HUES6 (cell line): Measurements from ENCODE around the gene METTL25B.

ENCODE experiments used
- H3K27ac ChIP-seq: 2 replicates; pipeline ENCODE4 v1.7.0; 2013; ENCODE audit warnings: low read depth, mild to moderate bottlenecking, low read length, inconsistent platforms
- H3K27me3 ChIP-seq: 2 replicates; pipeline ENCODE4 v1.6.1; 2013; ENCODE audit warnings: low read length; ENCODE audit not compliant: control insufficient read depth, insufficient read depth
- H3K36me3 ChIP-seq: 2 replicates; pipeline ENCODE4 v1.6.1; 2013; ENCODE audit warnings: low read length; ENCODE audit not compliant: control insufficient read depth, insufficient read depth
- H3K4me1 ChIP-seq: 2 replicates; pipeline ENCODE4 v1.6.1; 2013; ENCODE audit warnings: low read length; ENCODE audit not compliant: control insufficient read depth, insufficient read depth
- H3K4me3 ChIP-seq: 2 replicates; pipeline ENCODE4 v1.5.1; 2013; ENCODE audit warnings: low read depth, low read length
- H3K9ac ChIP-seq: one replicate; pipeline ENCODE4 v1.6.1; 2013; ENCODE audit warnings: mild to moderate bottlenecking, low read length
- H3K9me3 ChIP-seq: 2 replicates; pipeline ENCODE4 v1.6.1; 2013; ENCODE audit warnings: low read depth, low read length; ENCODE audit not compliant: control insufficient read depth, insufficient read depth

METTL25B gene

DNA sequence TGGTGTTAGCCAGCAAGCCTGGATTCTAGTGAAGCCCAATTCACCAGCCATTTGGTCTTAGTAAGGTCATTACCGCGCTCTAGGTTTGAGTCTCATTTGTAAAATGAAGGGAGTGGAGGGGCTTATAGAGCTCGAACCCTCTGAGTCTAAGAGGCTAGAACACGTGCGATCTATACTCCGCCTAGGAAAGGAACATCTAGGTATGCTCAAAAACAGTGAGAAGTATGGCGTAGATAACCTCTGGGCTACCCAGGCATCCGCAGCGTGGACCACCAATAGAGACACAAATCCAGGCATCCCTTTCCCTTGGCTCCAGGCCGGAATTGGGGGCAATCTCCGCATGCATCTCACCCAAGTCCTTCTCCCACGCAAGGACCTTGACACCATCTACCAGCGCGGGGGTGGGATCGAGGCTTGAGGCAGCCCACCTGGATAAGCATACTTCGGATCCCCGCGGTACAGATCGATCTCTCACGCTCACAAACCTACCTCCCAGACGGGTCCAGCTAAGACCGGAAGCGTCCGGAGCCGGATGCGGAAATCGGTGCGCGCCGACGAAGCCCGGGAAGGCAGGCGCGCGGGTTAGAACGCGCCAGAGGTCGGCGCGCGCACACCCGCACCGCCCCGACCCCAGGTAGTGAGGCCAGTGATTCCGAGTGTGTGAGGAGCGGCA lies at the start of gene METTL25B:
METTL25B (plus strand) TSS at position 544 of the 673 bp plus-strand sequence. CDS start 636 bp downstream, outside the sequence.
- peak within 1 kb of the TSS; percentile 89 for H3K9ac ChIP-seq
- H3K27me3 ChIP-seq: no peaks in the 10 kb centered on the region
- H3K36me3 ChIP-seq: peaks cover 26% of the 10 kb centered on the region
- peak within 1 kb of the TSS; percentile 94 for H3K4me3 ChIP-seq
- peak within 1 kb of the TSS; percentile 37; the same call in 1 of the 2 replicates for H3K27ac ChIP-seq
- H3K9me3 ChIP-seq: no peaks in the 10 kb centered on the region
- H3K4me1 ChIP-seq: peaks cover 20% of the 10 kb centered on the region

DNA sequence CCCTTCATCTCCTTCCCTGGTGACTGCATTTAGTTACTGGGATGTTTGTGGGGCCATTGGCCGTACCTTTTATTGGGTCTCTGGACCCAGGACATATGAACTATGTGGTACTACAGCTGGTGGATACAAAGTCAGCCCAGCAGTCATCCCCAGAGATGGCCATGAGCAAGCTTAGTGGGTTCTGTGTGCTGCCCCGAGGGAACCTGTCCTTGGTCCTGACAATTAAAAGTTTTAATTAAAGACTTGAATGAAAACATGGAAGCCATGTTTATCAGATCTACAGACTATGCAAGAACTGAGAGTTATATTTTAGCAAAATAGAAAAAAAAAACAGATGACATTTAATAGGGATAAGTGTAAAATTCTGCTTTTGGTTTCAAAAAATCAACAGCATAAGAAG lies 48.2 kb upstream of the METTL25B start:
- H3K36me3 ChIP-seq: peaks cover 4% of the 10 kb centered on the region
- H3K27ac ChIP-seq: no peak overlapping the region
- H3K27me3 ChIP-seq: no peaks in the 10 kb centered on the region
- no peak overlapping the region for H3K9ac ChIP-seq
- peaks cover 25% of the 10 kb centered on the region for H3K4me1 ChIP-seq
- no peak overlapping the region for H3K4me3 ChIP-seq
- no peaks in the 10 kb centered on the region for H3K9me3 ChIP-seq

DNA sequence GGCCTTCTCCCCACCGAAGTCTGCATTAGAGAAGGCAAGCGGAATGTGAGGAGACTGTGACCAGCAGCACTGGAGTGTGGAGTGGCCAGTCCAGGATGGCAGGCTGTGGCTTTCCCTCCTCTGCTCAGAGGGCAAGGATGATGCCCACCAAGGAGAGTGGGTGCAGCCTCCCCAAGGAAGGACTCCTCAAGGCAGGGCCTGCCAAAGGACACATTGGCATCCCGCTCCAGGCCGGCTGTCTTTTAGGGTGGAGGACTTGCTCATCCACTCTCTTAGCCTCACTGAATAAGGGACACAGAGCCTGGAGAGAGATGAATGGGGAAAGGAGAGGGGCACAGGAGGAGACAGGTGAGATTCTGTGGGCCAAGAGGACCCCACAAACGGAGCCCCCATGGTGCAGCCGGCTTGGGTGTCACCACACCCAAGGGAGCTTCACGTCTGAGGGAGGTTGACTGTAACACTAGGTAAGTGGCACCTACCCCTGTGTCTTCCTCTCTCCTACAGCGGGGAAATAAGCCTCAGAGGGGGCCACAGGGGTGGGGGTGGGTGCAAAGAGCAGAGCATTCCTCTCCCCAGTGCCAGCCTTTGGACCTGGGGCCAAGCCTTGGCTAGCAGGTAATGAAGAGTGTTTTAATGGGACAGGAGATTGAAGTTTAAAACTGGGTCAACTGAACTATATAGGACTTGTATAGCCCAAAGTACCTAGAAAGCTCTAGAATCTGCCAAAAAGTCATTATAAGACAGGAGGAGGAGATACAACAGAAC lies 46.9 kb upstream of the METTL25B start:
- peaks cover 14% of the 10 kb centered on the region for H3K4me1 ChIP-seq
- no peak overlapping the region for H3K27ac ChIP-seq
- H3K27me3 ChIP-seq: no peaks in the 10 kb centered on the region
- no peak overlapping the region for H3K9ac ChIP-seq
- H3K9me3 ChIP-seq: no peaks in the 10 kb centered on the region
- H3K4me3 ChIP-seq: no peak overlapping the region
- no peaks in the 10 kb centered on the region for H3K36me3 ChIP-seq

DNA sequence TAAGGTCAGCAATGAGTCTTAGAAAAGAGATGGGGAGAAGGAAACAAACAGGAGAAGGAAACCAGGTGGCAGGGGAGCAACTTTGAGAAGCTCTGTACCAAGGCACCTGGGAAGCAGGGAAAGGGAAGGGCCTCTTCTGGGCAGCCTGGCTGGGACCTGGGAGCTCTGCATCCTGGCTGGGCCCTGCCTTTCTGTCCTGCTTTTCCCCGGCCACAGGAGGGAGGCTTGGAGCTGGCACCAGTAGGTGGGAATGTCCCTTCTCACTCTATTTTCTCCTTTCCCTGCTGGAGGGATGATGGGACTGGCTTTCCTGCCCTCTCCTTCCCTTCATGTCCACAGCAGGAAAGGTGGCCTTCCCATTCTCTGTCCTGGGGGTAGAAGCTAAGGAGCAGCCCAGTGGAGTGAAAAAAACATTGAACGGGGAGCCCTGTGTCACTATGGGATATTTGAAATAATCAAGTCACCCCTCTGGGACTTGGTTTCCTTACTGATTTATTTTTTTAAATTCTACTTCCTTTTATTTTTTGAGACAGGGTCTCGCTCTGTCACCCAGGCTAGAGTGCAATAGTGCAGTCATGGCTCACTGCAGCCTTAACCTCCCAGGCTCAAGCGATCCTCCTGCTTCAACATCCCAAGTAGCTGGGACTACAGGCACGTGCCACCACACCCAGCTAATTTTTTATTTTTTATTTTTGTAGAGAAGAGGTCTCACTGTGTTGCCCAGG lies 45.9 kb upstream of the METTL25B start:
- peaks cover 14% of the 10 kb centered on the region for H3K4me1 ChIP-seq
- no peak overlapping the region for H3K27ac ChIP-seq
- no peaks in the 10 kb centered on the region for H3K9me3 ChIP-seq
- no peaks in the 10 kb centered on the region for H3K27me3 ChIP-seq
- no peak overlapping the region for H3K9ac ChIP-seq
- H3K36me3 ChIP-seq: no peaks in the 10 kb centered on the region
- H3K4me3 ChIP-seq: no peak overlapping the region

DNA sequence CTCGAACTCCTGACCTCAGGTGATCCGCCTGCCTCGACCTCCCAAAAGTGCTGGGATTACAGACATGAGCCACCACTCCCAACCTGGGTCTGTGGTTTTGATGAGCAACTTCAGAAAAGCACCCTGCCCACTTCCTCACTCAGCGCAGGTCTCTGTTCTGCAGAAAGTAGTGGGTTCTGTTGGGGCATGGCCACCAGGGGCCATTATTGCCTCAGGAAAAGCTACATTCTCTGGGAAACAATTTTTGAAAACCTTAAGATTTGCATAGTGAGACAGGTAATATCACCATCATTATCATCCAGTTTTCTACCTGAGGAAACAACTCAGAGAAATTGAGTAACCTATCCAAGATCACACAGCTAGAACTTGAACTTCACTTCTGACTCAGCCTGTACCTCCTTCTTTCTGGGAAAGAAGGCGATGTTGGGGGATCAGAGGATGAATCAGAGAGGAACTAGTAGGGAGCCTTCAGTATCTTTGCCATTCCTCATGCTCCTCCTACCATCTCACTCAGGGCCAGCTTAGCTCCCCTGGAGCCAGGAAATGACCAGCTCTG lies 44.0 kb upstream of the METTL25B start:
- H3K9ac ChIP-seq: no peak overlapping the region
- no peak overlapping the region for H3K4me3 ChIP-seq
- no peaks in the 10 kb centered on the region for H3K27me3 ChIP-seq
- no peaks in the 10 kb centered on the region for H3K9me3 ChIP-seq
- no peaks in the 10 kb centered on the region for H3K36me3 ChIP-seq
- H3K27ac ChIP-seq: no peak overlapping the region
- peaks cover 13% of the 10 kb centered on the region for H3K4me1 ChIP-seq

DNA sequence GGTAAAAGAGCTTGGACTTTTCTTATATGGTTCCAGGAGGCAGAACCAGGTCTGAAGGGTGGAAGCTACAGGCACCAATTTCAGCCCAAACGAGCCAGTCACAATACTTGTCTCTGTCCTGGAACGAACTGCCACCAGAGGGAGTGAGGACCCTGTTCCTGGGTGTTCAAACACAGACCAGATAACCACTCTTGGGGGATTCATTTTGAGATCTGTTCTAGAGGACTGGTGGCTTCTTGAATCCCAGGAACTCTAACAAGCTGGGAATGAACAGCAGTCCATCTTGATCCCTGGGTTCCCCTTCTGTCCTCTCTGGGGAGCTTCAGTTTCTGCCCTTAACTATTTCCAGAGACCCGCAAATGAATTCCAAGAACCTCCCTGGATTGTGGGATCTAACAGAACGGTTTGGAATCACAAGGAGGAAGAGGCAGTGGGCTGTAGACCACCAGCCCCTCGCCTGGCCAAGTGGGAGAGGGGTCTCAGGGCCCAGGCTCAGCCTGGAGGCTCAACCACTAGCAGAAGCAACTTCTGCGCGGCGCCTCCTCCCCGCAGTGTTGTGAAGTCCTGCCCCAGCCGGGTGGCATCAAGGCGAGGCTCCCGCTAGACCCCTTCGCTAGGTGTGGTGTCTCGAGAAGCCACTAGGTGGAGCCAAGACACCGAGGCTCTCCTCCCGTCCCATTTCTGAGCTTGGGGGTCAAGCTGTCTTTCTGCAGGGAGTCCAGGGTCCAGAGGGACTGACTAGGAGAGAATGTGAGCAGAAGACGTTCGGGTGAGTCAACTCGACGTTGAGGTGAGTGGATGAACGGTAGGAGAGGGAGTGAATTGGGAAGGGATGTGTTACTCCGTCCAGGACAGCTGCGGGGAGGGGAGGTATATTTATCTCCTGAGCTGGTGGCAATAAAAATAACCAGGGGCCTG lies 39.0 kb upstream of the METTL25B start:
- Histone ChIP-seq H3K27me3 (no peaks in the 10 kb centered on the region), H3K9ac (peak overlapping the region; percentile 60), H3K36me3 (no peaks in the 10 kb centered on the region), H3K9me3 (no peaks in the 10 kb centered on the region), H3K27ac (no peak overlapping the region; the same call in 1 of the 2 replicates), H3K4me3 (peak overlapping the region; percentile 58), H3K4me1 (peaks cover 54% of the 10 kb centered on the region)

DNA sequence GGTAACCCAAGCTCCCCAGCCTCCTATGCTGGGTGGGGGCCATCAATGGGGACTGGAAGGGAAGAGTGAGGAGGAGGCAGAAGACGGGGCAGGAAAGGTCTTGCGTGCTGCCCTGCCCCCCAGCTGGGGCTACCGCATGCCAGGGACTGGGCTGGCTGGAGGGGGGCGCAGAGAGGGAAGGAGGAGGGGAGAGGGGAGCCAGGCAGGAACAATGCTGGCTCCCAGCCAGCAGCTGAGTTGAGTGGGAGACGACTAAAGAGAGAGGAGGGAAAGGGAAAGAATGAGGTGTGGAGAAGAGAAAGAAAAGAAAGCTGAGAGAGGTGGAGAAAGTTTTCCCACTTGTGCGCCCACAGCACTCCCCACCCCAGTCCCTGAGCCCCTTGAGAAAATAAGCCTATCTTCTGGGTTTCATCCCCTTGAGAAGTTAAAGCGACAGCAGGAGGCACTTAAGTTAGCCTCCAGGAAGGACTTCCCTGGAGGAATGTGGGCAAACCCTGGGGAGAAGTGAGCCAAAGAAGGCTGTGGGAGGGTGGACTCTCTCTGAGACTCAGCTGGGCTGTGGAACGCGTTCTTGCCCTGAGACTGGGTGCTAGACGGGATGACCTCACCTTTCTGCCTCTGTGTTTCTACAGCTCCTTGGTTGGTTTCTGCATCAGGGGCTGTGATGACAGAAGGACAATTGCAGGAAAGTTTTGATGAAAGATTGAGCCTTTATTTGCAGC lies 38.2 kb upstream of the METTL25B start:
- H3K27me3 ChIP-seq: no peaks in the 10 kb centered on the region
- H3K27ac ChIP-seq: no peak overlapping the region
- H3K4me3 ChIP-seq: peak overlapping the region; percentile 58
- no peaks in the 10 kb centered on the region for H3K9me3 ChIP-seq
- peaks cover 57% of the 10 kb centered on the region for H3K4me1 ChIP-seq
- peak overlapping the region; percentile 60 for H3K9ac ChIP-seq
- no peaks in the 10 kb centered on the region for H3K36me3 ChIP-seq

DNA sequence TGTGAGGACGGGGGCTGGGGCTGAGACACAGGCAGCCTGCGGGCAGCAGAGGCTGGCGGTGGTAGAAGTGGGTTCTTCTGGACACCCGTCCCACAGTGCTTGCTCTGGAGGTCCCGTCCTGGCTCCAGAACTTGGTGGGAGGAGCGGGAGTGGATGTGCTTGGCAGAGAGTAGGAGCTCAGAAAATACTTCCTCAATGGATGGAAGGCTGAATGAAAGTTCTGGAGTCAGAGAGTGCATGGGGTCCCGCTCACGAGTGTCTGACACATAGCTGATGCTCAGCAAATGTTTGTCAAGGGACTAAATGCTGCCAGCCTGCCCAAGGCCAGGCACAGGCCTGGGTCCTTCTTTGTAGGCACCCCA lies 37.6 kb upstream of the METTL25B start:
- H3K27me3 ChIP-seq: no peaks in the 10 kb centered on the region
- H3K27ac ChIP-seq: no peak overlapping the region
- peaks cover 57% of the 10 kb centered on the region for H3K4me1 ChIP-seq
- no peaks in the 10 kb centered on the region for H3K36me3 ChIP-seq
- peak overlapping the region; percentile 58 for H3K4me3 ChIP-seq
- H3K9me3 ChIP-seq: no peaks in the 10 kb centered on the region
- peak overlapping the region; percentile 60 for H3K9ac ChIP-seq

DNA sequence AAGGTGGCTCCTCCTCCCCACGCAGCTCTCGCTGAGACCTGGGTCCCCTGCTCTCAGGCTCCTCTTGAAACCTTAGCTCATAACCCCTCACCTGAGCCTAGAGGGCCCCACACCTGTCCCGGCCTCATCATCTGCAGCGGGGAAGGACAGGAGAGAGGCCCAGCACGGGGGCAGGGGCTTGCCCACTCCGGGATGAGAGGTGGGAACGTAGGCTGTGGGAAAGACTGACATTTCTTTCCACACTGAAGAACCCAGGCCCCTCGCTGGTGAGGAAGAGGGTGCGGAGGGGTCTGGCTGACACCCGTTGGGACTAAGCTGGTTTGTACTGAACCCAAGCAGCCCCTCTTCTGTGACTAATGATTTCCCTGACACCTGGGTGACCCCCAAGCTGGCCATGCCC lies 37.1 kb upstream of the METTL25B start:
- H3K36me3 ChIP-seq: no peaks in the 10 kb centered on the region
- H3K9me3 ChIP-seq: no peaks in the 10 kb centered on the region
- H3K27ac ChIP-seq: no peak overlapping the region; the same call in 1 of the 2 replicates
- H3K9ac ChIP-seq: peak overlapping the region; percentile 60
- 0 out of 2 replicates have a peak overlapping the region, but pooled peaks have one; percentile 33 for H3K4me3 ChIP-seq
- H3K27me3 ChIP-seq: no peaks in the 10 kb centered on the region
- H3K4me1 ChIP-seq: peaks cover 57% of the 10 kb centered on the region
